ENCODE measurements around the gene ACADVL.

GRCh38 chr17:7243453-7243729 is 23.7 kb downstream of the ACADVL start:
- TF ChIP-seq EP300 (IDR thresholded peaks at IDR 0.05; ENCODE audit: borderline replicate concordance in 1 of 2, low read depth in 1 of 2, low read length in 1 of 2) (no peak), ELF1 (IDR thresholded peaks at IDR 0.05) (no peak), EZH2phosphoT487 (IDR thresholded peaks at IDR 0.05; ENCODE audit: borderline replicate concordance, low read depth) (no peak), FOSL2 (IDR thresholded peaks at IDR 0.05; ENCODE audit: borderline replicate concordance, low read depth) (no peak)
- TF ChIP-seq, protein P1, sequence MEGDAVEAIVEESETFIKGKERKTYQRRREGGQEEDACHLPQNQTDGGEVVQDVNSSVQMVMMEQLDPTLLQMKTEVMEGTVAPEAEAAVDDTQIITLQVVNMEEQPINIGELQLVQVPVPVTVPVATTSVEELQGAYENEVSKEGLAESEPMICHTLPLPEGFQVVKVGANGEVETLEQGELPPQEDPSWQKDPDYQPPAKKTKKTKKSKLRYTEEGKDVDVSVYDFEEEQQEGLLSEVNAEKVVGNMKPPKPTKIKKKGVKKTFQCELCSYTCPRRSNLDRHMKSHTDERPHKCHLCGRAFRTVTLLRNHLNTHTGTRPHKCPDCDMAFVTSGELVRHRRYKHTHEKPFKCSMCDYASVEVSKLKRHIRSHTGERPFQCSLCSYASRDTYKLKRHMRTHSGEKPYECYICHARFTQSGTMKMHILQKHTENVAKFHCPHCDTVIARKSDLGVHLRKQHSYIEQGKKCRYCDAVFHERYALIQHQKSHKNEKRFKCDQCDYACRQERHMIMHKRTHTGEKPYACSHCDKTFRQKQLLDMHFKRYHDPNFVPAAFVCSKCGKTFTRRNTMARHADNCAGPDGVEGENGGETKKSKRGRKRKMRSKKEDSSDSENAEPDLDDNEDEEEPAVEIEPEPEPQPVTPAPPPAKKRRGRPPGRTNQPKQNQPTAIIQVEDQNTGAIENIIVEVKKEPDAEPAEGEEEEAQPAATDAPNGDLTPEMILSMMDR (IDR thresholded peaks at IDR 0.05) = no peak
